ENCODE results near the gene DYNC1H1. TPM values are rescaled to one million over a fixed set of nuclear protein-coding genes. Genes with fewer than 3 reads are reported as not detected.

The DYNC1H1 gene
- polyA plus RNA-seq, 1 donor from 2014 or later = 298 TPM

DNA sequence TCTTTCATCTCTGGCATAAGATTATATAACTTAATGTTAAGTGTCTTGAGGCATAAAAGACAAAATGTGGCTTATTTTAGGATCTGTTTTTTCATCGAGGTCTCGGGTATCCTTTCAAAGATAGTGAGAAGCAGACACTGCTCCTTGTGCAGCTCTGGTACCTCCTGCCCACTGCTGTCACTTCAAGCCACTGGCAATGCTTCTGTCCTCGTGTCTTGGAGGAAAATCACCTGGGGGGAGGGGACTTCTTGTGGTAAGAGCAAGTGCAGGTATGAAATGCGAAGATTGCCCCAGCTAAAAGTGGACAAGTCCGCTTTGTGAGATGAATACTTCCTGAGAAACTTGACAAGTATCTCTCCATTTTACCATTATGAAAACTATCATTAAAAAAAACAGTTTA is 37.8 kb upstream of the DYNC1H1 start:
- no peak overlapping the region for H3K27ac ChIP-seq (ENCODE audit: low read length)
- no peaks in the 10 kb centered on the region for H3K9me2 ChIP-seq (ENCODE audit: insufficient read depth, low read length)
- H3K36me3 ChIP-seq (ENCODE audit: insufficient read depth, low read length) = no peaks in the 10 kb centered on the region
- H2AFZ ChIP-seq (ENCODE audit: low read depth, low read length) = no peak overlapping the region
- TF ChIP-seq EP300 (conservative IDR thresholded peaks at IDR 0.05; ENCODE audit: poor library complexity, severe bottlenecking) = no peak
- TF ChIP-seq, protein P1, sequence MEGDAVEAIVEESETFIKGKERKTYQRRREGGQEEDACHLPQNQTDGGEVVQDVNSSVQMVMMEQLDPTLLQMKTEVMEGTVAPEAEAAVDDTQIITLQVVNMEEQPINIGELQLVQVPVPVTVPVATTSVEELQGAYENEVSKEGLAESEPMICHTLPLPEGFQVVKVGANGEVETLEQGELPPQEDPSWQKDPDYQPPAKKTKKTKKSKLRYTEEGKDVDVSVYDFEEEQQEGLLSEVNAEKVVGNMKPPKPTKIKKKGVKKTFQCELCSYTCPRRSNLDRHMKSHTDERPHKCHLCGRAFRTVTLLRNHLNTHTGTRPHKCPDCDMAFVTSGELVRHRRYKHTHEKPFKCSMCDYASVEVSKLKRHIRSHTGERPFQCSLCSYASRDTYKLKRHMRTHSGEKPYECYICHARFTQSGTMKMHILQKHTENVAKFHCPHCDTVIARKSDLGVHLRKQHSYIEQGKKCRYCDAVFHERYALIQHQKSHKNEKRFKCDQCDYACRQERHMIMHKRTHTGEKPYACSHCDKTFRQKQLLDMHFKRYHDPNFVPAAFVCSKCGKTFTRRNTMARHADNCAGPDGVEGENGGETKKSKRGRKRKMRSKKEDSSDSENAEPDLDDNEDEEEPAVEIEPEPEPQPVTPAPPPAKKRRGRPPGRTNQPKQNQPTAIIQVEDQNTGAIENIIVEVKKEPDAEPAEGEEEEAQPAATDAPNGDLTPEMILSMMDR (IDR thresholded peaks at IDR 0.05; ENCODE audit: poor library complexity, severe bottlenecking) = no peak
- TF ChIP-seq POLR2AphosphoS5 (IDR thresholded peaks at IDR 0.05) = no peak
- no peak for TF ChIP-seq TAF1 (IDR thresholded peaks at IDR 0.05; ENCODE audit: low read depth)
- no peak for TF ChIP-seq MXI1 (conservative IDR thresholded peaks at IDR 0.05; ENCODE audit: poor library complexity, severe bottlenecking)
- TF ChIP-seq EZH2 (IDR thresholded peaks at IDR 0.05; ENCODE audit: borderline replicate concordance, insufficient read depth, low read length, poor library complexity, severe bottlenecking) = no peak
- TF ChIP-seq RAD21 (conservative IDR thresholded peaks at IDR 0.05) = no peak
- TF ChIP-seq, protein P2, sequence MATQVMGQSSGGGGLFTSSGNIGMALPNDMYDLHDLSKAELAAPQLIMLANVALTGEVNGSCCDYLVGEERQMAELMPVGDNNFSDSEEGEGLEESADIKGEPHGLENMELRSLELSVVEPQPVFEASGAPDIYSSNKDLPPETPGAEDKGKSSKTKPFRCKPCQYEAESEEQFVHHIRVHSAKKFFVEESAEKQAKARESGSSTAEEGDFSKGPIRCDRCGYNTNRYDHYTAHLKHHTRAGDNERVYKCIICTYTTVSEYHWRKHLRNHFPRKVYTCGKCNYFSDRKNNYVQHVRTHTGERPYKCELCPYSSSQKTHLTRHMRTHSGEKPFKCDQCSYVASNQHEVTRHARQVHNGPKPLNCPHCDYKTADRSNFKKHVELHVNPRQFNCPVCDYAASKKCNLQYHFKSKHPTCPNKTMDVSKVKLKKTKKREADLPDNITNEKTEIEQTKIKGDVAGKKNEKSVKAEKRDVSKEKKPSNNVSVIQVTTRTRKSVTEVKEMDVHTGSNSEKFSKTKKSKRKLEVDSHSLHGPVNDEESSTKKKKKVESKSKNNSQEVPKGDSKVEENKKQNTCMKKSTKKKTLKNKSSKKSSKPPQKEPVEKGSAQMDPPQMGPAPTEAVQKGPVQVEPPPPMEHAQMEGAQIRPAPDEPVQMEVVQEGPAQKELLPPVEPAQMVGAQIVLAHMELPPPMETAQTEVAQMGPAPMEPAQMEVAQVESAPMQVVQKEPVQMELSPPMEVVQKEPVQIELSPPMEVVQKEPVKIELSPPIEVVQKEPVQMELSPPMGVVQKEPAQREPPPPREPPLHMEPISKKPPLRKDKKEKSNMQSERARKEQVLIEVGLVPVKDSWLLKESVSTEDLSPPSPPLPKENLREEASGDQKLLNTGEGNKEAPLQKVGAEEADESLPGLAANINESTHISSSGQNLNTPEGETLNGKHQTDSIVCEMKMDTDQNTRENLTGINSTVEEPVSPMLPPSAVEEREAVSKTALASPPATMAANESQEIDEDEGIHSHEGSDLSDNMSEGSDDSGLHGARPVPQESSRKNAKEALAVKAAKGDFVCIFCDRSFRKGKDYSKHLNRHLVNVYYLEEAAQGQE (IDR thresholded peaks at IDR 0.05; ENCODE audit: borderline replicate concordance) = no peak
- TF ChIP-seq SMC3 (conservative IDR thresholded peaks at IDR 0.05; ENCODE audit: poor library complexity) = no peak
- H3K27me3 ChIP-seq (ENCODE audit: insufficient read depth, low read depth, low read length) = no peaks in the 10 kb centered on the region
- H3K9me3 ChIP-seq (ENCODE audit: low read length) = no peaks in the 10 kb centered on the region
- H3K79me2 ChIP-seq (replicated peaks; ENCODE audit: insufficient read depth, low read length) = no peaks in the 10 kb centered on the region
- H3K4me3 ChIP-seq (ENCODE audit: low read length) = no peak overlapping the region
- H3F3A ChIP-seq (ENCODE audit: insufficient read depth, low read length, poor library complexity, severe bottlenecking) = no peaks in the 10 kb centered on the region
- H3K4me2 ChIP-seq (ENCODE audit: low read length) = no peak overlapping the region
- H4K20me1 ChIP-seq (ENCODE audit: insufficient read depth) = no peaks in the 10 kb centered on the region
- no peak overlapping the region for H3K9ac ChIP-seq (ENCODE audit: low read length)

DNA sequence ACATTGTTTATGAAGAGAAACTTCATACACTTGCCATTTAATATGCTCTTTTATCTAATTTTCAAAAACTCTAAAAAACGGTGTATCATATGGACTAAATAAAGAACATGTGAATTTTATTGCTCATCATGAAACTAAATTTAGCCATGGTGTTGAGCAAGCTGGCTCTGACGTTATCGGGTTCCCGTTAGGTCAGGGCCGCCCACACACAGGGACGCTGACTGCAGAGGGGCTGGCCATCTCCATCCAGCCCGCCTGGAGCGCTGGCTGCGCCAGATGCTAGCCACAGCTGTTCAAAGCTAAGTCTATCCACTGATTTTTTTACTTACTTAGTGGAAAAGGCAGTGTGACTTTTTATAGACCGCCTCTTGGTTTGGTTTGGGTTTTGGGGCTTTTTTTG is 36.5 kb upstream of the DYNC1H1 start:
- no peak overlapping the region for H2AFZ ChIP-seq (ENCODE audit: low read depth, low read length)
- no peak overlapping the region for H3K4me3 ChIP-seq (ENCODE audit: low read length)
- no peaks in the 10 kb centered on the region for H3F3A ChIP-seq (ENCODE audit: insufficient read depth, low read length, poor library complexity, severe bottlenecking)
- TF ChIP-seq, protein P1 (IDR thresholded peaks at IDR 0.05; ENCODE audit: poor library complexity, severe bottlenecking) = no peak
- TF ChIP-seq, protein P2 (IDR thresholded peaks at IDR 0.05; ENCODE audit: borderline replicate concordance) = no peak
- no peak for TF ChIP-seq EP300 (conservative IDR thresholded peaks at IDR 0.05; ENCODE audit: poor library complexity, severe bottlenecking)
- no peaks in the 10 kb centered on the region for H3K27me3 ChIP-seq (ENCODE audit: insufficient read depth, low read depth, low read length)
- no peak overlapping the region for H3K27ac ChIP-seq (ENCODE audit: low read length)
- H3K9me3 ChIP-seq (ENCODE audit: low read length) = no peaks in the 10 kb centered on the region
- no peak overlapping the region for H3K9ac ChIP-seq (ENCODE audit: low read length)
- H3K36me3 ChIP-seq (ENCODE audit: insufficient read depth, low read length) = no peaks in the 10 kb centered on the region
- H3K9me2 ChIP-seq (ENCODE audit: insufficient read depth, low read length) = no peaks in the 10 kb centered on the region
- H4K20me1 ChIP-seq (ENCODE audit: insufficient read depth) = no peaks in the 10 kb centered on the region
- no peak overlapping the region for H3K4me2 ChIP-seq (ENCODE audit: low read length)
- no peaks in the 10 kb centered on the region for H3K79me2 ChIP-seq (replicated peaks; ENCODE audit: insufficient read depth, low read length)
